Activated naive CD4-positive, alpha-beta T cell treated with anti-CD3 and anti-CD28 coated beads, Interleukin-2, amount 10 ng/mL, durations not matched to agents 7 days and 5 days (primary cell): Measurements from ENCODE around the gene GGACT.
"Not testable (repeated sequence)": the region's sequence is repeated elsewhere in the genome, so short reads cannot be mapped to it uniquely, and the experiment has no call there.

ENCODE experiments used
- CTCF ChIA-PET: fragments of 350-600 bp; sonication (Branson Sonifier 250); formaldehyde crosslinking; loops from one replicate; lab custom pipeline; 2021; ENCODE audit warnings: antibody characterized with exemption; lab: Charles Lee
- DNase-seq: peaks from one replicate; pipeline ENCODE4 v3.0.0-alpha.2; 2020
- H3K27ac Mint-ChIP-seq: one replicate; pipeline ENCODE4 v1.8.0; 2021; ENCODE audit warnings: mild to moderate bottlenecking, moderate library complexity, mixed read lengths
- H3K27me3 Mint-ChIP-seq: one replicate; pipeline ENCODE4 v1.8.0; 2021; ENCODE audit warnings: mild to moderate bottlenecking, mixed read lengths
- H3K36me3 Mint-ChIP-seq: one replicate; pipeline ENCODE4 v1.8.0; 2021; ENCODE audit warnings: mixed read lengths
- H3K4me1 Mint-ChIP-seq: one replicate; pipeline ENCODE4 v1.8.0; 2021; ENCODE audit warnings: mixed read lengths
- H3K4me3 Mint-ChIP-seq: one replicate; pipeline ENCODE4 v1.8.0; 2021; ENCODE audit warnings: mild to moderate bottlenecking, moderate library complexity, mixed read lengths
- H3K9me3 Mint-ChIP-seq: one replicate; pipeline ENCODE4 v1.8.0; 2021; ENCODE audit warnings: mixed read lengths

The GGACT gene

GRCh38 chr13:100589178-100589725 is 663 bp upstream of the GGACT start:
- H3K27ac Mint-ChIP-seq: peak overlapping the region; percentile 96
- peak overlapping the region; percentile 74 for H3K4me3 Mint-ChIP-seq
- H3K27me3 Mint-ChIP-seq: peaks cover 6% of the 10 kb centered on the region
- peaks cover 19% of the 10 kb centered on the region for H3K36me3 Mint-ChIP-seq
- peaks cover 1% of the 10 kb centered on the region for H3K9me3 Mint-ChIP-seq
- no peak for DNase-seq
- CTCF ChIA-PET: interaction anchor here (0.6 to 8.8 kb wide), 5 partner anchors 10 to 602 kb away, joined by 3 to 74 read pairs (median 5); no protein-coding TSS in a partner anchor
- peaks cover 55% of the 10 kb centered on the region for H3K4me1 Mint-ChIP-seq

- H3K9me3 Mint-ChIP-seq: peaks cover 13% of the 10 kb centered on the region
- peaks cover 47% of the 10 kb centered on the region for H3K36me3 Mint-ChIP-seq
- peak overlapping the region; percentile 85 for H3K27ac Mint-ChIP-seq
- DNase-seq: peak; percentile 55
- peak overlapping the region; percentile 40 for H3K4me3 Mint-ChIP-seq
- CTCF ChIA-PET: interaction anchor here (8.8 kb wide), 1 partner anchor 12 kb away, joined by 74 read pairs; no protein-coding TSS in a partner anchor
- H3K4me1 Mint-ChIP-seq: peaks cover 80% of the 10 kb centered on the region
- H3K27me3 Mint-ChIP-seq: no peaks in the 10 kb centered on the region
Measured at GRCh38 chr13:100584896-100585295, 3.7 kb downstream of the GGACT start.

GRCh38 chr13:100581504-100581903 is 7.1 kb downstream of the GGACT start:
- Mint-ChIP-seq H3K4me1 (peaks cover 59% of the 10 kb centered on the region), H3K27ac (peak overlapping the region; percentile 78)
- CTCF ChIA-PET: interaction anchor here (8.8 kb wide), 1 partner anchor 8 kb away, joined by 74 read pairs; no protein-coding TSS in a partner anchor

GRCh38 chr13:100581030-100581429 is 7.6 kb downstream of the GGACT start:
- peaks cover 56% of the 10 kb centered on the region for H3K4me1 Mint-ChIP-seq
- CTCF ChIA-PET: no interaction called here
- H3K9me3 Mint-ChIP-seq: peaks cover 13% of the 10 kb centered on the region
- H3K27ac Mint-ChIP-seq: peak overlapping the region; percentile 50
- H3K36me3 Mint-ChIP-seq: peaks cover 40% of the 10 kb centered on the region
- no peak overlapping the region for H3K4me3 Mint-ChIP-seq
- no peak for DNase-seq
- no peaks in the 10 kb centered on the region for H3K27me3 Mint-ChIP-seq

More at GRCh38 chr13:100581504-100581903, 7.1 kb downstream of the GGACT start:
- Mint-ChIP-seq H3K27me3 (no peaks in the 10 kb centered on the region), H3K9me3 (peaks cover 13% of the 10 kb centered on the region), H3K4me3 (peak overlapping the region; percentile 35), H3K36me3 (peaks cover 41% of the 10 kb centered on the region)
- peak; percentile 25 for DNase-seq

DNA sequence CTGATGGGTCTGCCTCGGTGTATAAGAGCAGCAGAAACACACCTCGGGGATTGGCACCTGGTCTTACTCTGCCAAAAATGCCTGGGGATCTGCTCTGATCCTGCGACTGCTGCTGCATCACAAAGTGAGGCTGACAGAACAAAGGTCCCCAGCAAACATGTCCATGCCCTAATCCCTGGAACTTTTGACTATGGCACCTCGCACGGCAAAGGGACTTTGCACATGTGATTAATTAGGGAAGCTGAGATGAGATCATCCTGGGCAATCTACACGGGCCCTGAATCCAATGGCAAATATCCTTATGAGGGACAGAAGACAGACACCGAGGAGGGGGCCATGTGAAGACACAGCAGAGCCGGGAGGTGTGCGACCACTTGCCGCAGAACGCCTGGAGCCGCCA is 8.5 kb downstream of the GGACT start:
- no peaks in the 10 kb centered on the region for H3K27me3 Mint-ChIP-seq
- CTCF ChIA-PET: no interaction called here
- H3K36me3 Mint-ChIP-seq: peaks cover 38% of the 10 kb centered on the region
- H3K4me1 Mint-ChIP-seq: peaks cover 55% of the 10 kb centered on the region
- DNase-seq: no peak
- H3K27ac Mint-ChIP-seq: no peak overlapping the region
- H3K9me3 Mint-ChIP-seq: peaks cover 13% of the 10 kb centered on the region
- no peak overlapping the region for H3K4me3 Mint-ChIP-seq

DNA sequence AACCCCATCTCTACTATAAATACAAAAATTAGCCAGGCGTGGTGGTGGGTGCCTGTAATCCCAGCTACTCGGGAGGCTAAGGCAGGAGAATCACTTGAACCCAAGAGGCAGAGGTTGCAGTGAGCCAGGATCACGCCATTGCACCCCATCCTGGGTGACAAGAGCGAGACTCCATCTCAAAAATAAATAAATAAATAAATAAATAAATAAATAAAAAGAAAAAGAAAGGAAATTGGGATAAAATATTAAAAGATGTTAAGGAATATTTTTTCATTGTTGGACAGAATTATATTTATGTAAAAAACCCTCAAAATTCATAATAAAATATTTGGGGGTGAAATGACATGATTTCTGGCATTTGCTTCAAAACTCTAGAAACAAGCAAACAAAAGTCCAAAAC is 11.3 kb downstream of the GGACT start:
- H3K9me3 Mint-ChIP-seq, H3K27ac Mint-ChIP-seq, DNase-seq, H3K27me3 Mint-ChIP-seq, CTCF ChIA-PET, H3K4me3 Mint-ChIP-seq: not testable (repeated sequence)
- Mint-ChIP-seq H3K36me3 (peaks cover 22% of the 10 kb centered on the region), H3K4me1 (peaks cover 52% of the 10 kb centered on the region)

DNA sequence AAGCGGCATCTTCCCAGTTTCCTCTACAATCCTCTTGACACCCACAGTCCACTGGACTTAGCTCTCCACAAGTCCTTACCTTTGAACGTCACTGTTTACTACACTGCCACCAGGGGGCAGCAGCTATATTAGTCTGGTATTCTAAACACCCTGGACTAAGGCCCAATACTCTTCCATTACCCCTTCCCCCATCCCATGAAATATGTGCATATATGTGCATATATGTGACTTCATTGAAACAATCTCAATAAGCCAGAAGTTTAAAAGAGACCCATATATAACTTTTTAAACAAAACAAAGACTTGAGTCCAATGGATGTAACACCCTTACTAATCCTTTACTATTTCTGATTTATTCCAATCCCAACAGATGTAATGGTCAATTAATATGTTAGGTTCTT is 15.5 kb downstream of the GGACT start:
- CTCF ChIA-PET: interaction anchor here (0.6 to 5.0 kb wide), 28 partner anchors 11 to 933 kb away, joined by 3 to 74 read pairs (median 4); partner anchors contain the start of genes GGACT and TMTC4
- H3K36me3 Mint-ChIP-seq: peaks cover 6% of the 10 kb centered on the region
- H3K4me3 Mint-ChIP-seq: no peak overlapping the region
- peak; percentile 85 for DNase-seq
- peaks cover 5% of the 10 kb centered on the region for H3K27me3 Mint-ChIP-seq
- no peaks in the 10 kb centered on the region for H3K9me3 Mint-ChIP-seq
- peaks cover 33% of the 10 kb centered on the region for H3K4me1 Mint-ChIP-seq
- no peak overlapping the region for H3K27ac Mint-ChIP-seq

- CTCF ChIA-PET: no interaction called here
- peaks cover 3% of the 10 kb centered on the region for H3K9me3 Mint-ChIP-seq
- no peaks in the 10 kb centered on the region for H3K4me1 Mint-ChIP-seq
- peaks cover 2% of the 10 kb centered on the region for H3K36me3 Mint-ChIP-seq
- no peak for DNase-seq
- H3K27ac Mint-ChIP-seq: no peak overlapping the region
- no peak overlapping the region for H3K4me3 Mint-ChIP-seq
- H3K27me3 Mint-ChIP-seq: peaks cover 9% of the 10 kb centered on the region
Measured at GRCh38 chr13:100566543-100566942, 22.0 kb downstream of the GGACT start.

- Mint-ChIP-seq H3K36me3 (peaks cover 2% of the 10 kb centered on the region), H3K9me3 (peaks cover 3% of the 10 kb centered on the region), H3K4me3 (no peak overlapping the region), H3K27ac (no peak overlapping the region), H3K27me3 (peaks cover 9% of the 10 kb centered on the region), H3K4me1 (no peaks in the 10 kb centered on the region)
- CTCF ChIA-PET: no interaction called here
- DNase-seq: no peak
Measured at GRCh38 chr13:100565286-100565685, 23.3 kb downstream of the GGACT start.

DNA sequence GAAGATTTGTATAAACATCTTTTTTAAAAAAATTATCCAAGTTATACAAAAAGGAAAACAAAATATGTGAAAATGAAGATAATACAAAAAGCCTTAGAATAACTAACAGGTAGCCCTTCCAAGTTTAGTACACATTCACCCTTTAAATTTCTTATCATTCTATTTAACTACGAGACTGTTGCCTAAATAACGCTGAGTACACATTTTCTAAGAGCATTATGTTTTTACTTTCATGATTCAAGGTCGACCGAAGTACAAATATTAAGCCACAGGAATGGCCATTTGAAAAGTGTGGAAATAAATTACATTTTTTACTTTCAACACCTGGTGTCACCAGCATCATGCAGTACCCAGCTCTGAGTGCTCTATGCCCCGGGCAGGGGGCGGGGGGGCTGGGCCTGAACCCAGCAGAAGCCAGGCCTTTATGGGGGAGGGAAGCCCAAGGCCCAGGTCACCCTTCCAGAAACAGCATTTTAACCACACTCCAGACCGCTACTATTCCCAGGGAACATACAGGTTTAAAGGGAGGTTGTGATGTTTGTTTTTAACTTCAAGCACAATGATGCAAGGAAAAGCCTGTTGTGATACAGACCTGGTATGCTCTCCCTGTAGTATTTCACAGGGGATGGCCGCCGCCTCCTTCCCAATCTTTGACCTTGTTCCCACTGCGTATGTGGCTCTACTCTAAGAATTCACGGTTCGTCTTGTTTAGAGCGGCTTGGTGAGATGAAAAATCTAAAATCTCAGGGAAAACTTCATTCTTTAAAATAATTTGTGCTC is 24.0 kb downstream of the GGACT start:
- no peaks in the 10 kb centered on the region for H3K4me1 Mint-ChIP-seq
- no peak overlapping the region for H3K27ac Mint-ChIP-seq
- CTCF ChIA-PET: no interaction called here
- DNase-seq: no peak
- H3K36me3 Mint-ChIP-seq: peaks cover 2% of the 10 kb centered on the region
- no peak overlapping the region for H3K4me3 Mint-ChIP-seq
- H3K27me3 Mint-ChIP-seq: peaks cover 4% of the 10 kb centered on the region
- H3K9me3 Mint-ChIP-seq: peaks cover 3% of the 10 kb centered on the region

DNA sequence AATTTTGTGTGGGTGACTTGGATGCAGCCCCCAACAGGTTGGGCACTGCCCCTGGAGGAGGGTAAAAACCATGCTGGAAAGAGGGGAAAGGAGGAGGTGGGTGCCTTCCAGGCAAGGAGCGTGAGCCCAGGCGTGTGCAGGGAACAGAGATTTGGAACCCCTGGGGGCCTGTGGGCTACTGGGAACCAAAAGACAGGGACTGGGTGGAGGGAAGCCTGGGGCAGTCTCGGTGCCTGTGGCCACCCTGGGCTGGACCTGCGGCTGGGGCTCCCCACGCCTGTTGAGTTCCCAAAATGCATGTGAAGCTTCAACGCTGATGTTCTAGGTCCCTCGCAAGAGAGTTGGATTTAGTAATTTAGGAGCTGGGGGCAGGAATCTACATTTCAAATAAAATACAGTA is 24.8 kb downstream of the GGACT start:
- peaks cover 5% of the 10 kb centered on the region for H3K27me3 Mint-ChIP-seq
- CTCF ChIA-PET: no interaction called here
- peaks cover 3% of the 10 kb centered on the region for H3K9me3 Mint-ChIP-seq
- DNase-seq: no peak
- H3K4me1 Mint-ChIP-seq: no peaks in the 10 kb centered on the region
- H3K27ac Mint-ChIP-seq: no peak overlapping the region
- H3K4me3 Mint-ChIP-seq: no peak overlapping the region
- H3K36me3 Mint-ChIP-seq: peaks cover 2% of the 10 kb centered on the region

- CTCF ChIA-PET: interaction anchor here (0.8 to 1.3 kb wide), 2 partner anchors 11 to 25 kb away, joined by 3 to 4 read pairs; no protein-coding TSS in a partner anchor
- peaks cover 8% of the 10 kb centered on the region for H3K27me3 Mint-ChIP-seq
- H3K4me1 Mint-ChIP-seq: no peaks in the 10 kb centered on the region
- DNase-seq: no peak
- H3K36me3 Mint-ChIP-seq: peaks cover 2% of the 10 kb centered on the region
- no peak overlapping the region for H3K27ac Mint-ChIP-seq
- H3K4me3 Mint-ChIP-seq: no peak overlapping the region
- H3K9me3 Mint-ChIP-seq: peaks cover 3% of the 10 kb centered on the region
Measured at GRCh38 chr13:100561599-100562204, 26.9 kb downstream of the GGACT start.

DNA sequence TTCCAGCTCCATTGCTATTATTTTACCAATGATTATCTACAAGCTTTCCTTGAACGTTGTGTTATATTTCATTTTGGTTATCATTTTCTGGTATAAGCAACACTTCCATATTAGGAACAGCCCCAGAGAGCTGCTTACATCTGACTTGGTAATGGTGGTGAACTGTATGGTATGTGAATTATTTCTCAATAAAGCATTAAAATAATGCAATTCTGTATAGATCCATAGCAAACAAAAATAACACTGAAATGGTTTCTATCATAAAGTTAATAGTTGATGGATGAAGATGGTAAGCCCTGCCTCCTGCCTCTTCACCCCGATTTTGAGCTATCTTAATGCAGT is 27.5 kb downstream of the GGACT start:
- CTCF ChIA-PET: interaction anchor here (0.8 to 2.1 kb wide), 3 partner anchors 12 to 26 kb away, joined by 3 to 14 read pairs (median 4); no protein-coding TSS in a partner anchor
- H3K4me3 Mint-ChIP-seq: no peak overlapping the region
- no peaks in the 10 kb centered on the region for H3K4me1 Mint-ChIP-seq
- DNase-seq: no peak
- peaks cover 3% of the 10 kb centered on the region for H3K9me3 Mint-ChIP-seq
- H3K27me3 Mint-ChIP-seq: peaks cover 5% of the 10 kb centered on the region
- peaks cover 2% of the 10 kb centered on the region for H3K36me3 Mint-ChIP-seq
- no peak overlapping the region for H3K27ac Mint-ChIP-seq

DNA sequence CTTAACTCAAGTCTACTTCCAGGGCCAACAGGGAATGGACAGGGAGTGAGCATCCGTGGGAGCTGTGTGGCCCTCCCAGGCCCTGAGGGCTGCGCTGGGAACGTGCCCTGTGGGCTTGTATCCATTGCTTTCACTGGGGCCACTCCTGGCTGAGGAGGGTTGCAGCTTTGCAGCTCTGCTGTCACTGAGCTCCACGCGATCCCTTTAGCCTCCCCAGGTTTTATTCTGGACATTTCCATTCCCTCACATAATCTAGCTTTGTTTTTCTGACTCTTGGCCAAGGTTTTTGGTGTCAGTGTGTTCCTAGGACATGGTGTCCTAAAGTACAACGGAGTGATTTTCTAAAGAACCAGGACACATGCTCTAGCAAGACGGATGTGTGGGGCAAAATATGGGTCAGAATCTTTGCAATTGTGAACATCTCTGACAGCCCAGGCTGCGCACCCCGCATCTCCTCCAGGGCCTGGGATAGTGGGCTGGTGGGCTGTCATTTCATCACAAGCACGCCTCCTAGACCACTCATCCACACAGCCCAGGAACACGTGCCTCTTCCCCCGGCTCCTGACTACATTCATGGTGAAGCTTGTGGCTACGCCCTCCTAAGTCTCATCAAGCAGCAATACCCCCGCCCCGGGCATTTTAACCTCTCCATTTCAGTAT is 28.0 kb downstream of the GGACT start:
- peaks cover 4% of the 10 kb centered on the region for H3K27me3 Mint-ChIP-seq
- no peak for DNase-seq
- peaks cover under 1% of the 10 kb centered on the region for H3K9me3 Mint-ChIP-seq
- H3K4me1 Mint-ChIP-seq: no peaks in the 10 kb centered on the region
- no peak overlapping the region for H3K4me3 Mint-ChIP-seq
- H3K36me3 Mint-ChIP-seq: peaks cover 1% of the 10 kb centered on the region
- H3K27ac Mint-ChIP-seq: no peak overlapping the region
- CTCF ChIA-PET: interaction anchor here (0.8 to 2.1 kb wide), 3 partner anchors 12 to 26 kb away, joined by 3 to 14 read pairs (median 4); no protein-coding TSS in a partner anchor
